Natural killer cell (primary cell): ENCODE results near the gene NAA30. TPM values are rescaled to one million over a fixed set of nuclear protein-coding genes. Genes with fewer than 3 reads are reported as not detected.

ENCODE experiments used
- ATAC-seq, 3 donors: fragments of 150-1000 bp in 2 of 3; fragments of 200-7000 bp in 1 of 3; cut with Tn5 transposase; 1 replicate in 1 of 3; 2 replicates in 2 of 3; pipeline ENCODE4 v1.10.0; 2021; ENCODE audit warnings: mild to moderate bottlenecking in 2 of 3, moderate library complexity in 2 of 3
- DNase-seq, 2 donors: peaks; one replicate each; pipeline versions ENCODE4 v3.0.0 to v3.0.0-alpha.2; 2013 to 2021; ENCODE audit warnings: mixed read lengths in 1 of 2
- H3K27ac ChIP-seq: one replicate; pipeline ENCODE4 v1.5.1; 2013; ENCODE audit warnings: mild to moderate bottlenecking, low read length
- H3K27me3 ChIP-seq: one replicate; pipeline ENCODE4 v1.6.1; 2013; ENCODE audit warnings: low read length; ENCODE audit not compliant: control insufficient read depth, insufficient read depth
- H3K36me3 ChIP-seq: one replicate; pipeline ENCODE4 v1.6.1; 2013; ENCODE audit warnings: low read length; ENCODE audit not compliant: control insufficient read depth, insufficient read depth
- H3K4me1 ChIP-seq: one replicate; pipeline ENCODE4 v1.6.1; 2013; ENCODE audit warnings: low read length; ENCODE audit not compliant: control insufficient read depth, insufficient read depth
- H3K4me3 ChIP-seq: one replicate; pipeline ENCODE4 v1.5.1; 2013; ENCODE audit warnings: low read length
- H3K9me3 ChIP-seq: one replicate; pipeline ENCODE4 v1.6.1; 2013; ENCODE audit warnings: low read length; ENCODE audit not compliant: control insufficient read depth, insufficient read depth
- H3K27ac Mint-ChIP-seq, 2 donors: one replicate each; pipeline ENCODE4 v1.8.0; 2022; ENCODE audit warnings: mild to moderate bottlenecking in 2 of 2, mixed read lengths in 2 of 2, moderate library complexity in 1 of 2
- H3K27me3 Mint-ChIP-seq, 2 donors: one replicate each; pipeline ENCODE4 v1.8.0; 2022; ENCODE audit warnings: low read depth in 2 of 2, mixed read lengths in 2 of 2
- H3K36me3 Mint-ChIP-seq: one replicate; pipeline ENCODE4 v1.8.0; 2022; ENCODE audit warnings: mixed read lengths
- H3K4me1 Mint-ChIP-seq, 2 donors: one replicate each; pipeline ENCODE4 v1.8.0; 2022; ENCODE audit warnings: mixed read lengths in 2 of 2
- H3K4me3 Mint-ChIP-seq: one replicate; pipeline ENCODE4 v1.8.0; 2022; ENCODE audit warnings: mild to moderate bottlenecking, moderate library complexity, mixed read lengths
- H3K9me3 Mint-ChIP-seq, 2 donors: one replicate each; pipeline ENCODE4 v1.8.0; 2022; ENCODE audit warnings: mixed read lengths in 2 of 2
- WGBS: methylation state at CpG from one replicate; pipeline ENCODE4 v1.1.7; 2013; ENCODE audit warnings: missing lambda C conversion rate; ENCODE audit not compliant: insufficient coverage; 5-methylcytosine and 5-hydroxymethylcytosine counted together
- intact Hi-C: fragments of 100-400 bp; cut with micrococcal nuclease; formaldehyde crosslinking; loops from one replicate; pipeline ENCODE4 v1.14.2; 2022
- total RNA-seq, 4 donors: library from RNA; stranded (reverse); fragments of 120-200 nt in 1 of 4; gene quantifications; one replicate each; pipeline versions ENCODE4 v1.2.3 to v1.2.4, GENCODE V29; 2013 to 2022
- TF ChIP-seq, protein P1 (sequence below): fragments of 200-600 bp; IDR thresholded peaks from one replicate; pipeline ENCODE4 v1.8.0; 2022; ENCODE audit warnings: antibody characterized with exemption

The NAA30 gene
- total RNA-seq, 3 donors from 2014 or later (not counting 1 experiment from before 2014, with no cell fraction given) = 17.1 to 32.6 (median 24.0) TPM

DNA sequence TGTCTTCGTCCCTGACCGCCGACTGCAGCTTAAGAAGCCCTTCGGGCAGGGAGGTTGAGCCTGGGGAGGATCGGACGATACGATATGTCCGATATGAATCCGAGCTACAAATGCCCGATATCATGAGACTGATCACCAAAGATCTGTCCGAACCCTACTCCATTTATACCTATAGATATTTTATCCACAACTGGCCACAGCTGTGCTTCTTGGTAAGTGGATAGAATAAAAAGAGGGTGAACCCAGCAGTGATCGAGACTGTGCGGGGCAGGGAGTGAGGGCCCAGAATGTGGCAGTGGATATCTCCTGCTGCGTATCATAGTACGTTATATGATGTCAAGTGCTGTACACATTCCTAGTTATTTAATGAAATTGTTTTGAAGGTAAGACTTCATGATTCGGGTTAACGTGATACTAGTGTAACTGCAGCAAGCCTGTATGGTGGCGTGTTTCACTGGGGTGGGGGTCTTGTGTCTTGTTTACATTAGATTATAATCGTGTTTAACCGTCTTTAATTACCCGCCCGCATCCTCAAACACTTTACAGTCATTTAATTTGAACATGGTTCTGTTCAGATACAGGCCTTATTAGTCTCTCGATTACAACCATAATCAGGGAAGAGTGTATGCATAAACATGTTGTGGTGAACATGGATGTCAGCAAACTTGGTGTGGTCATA lies 1.3 kb downstream of the NAA30 start:
- H3K4me1 Mint-ChIP-seq = peaks cover 48 to 52% of the 10 kb centered on the region in 2 donors
- 39% methylated on average over 20 of the region's 23 CpGs for WGBS
- no peaks in the 10 kb centered on the region for H3K9me3 Mint-ChIP-seq
- Histone ChIP-seq H3K36me3 (peaks cover 3% of the 10 kb centered on the region), H3K27me3 (no peaks in the 10 kb centered on the region), H3K4me3 (peak overlapping the region; percentile 60), H3K9me3 (no peaks in the 10 kb centered on the region), H3K27ac (peak overlapping the region; percentile 75), H3K4me1 (peaks cover 23% of the 10 kb centered on the region)
- intact Hi-C loops = loop anchor here (2.0 to 5.0 kb wide), 2 partner anchors 123 to 1796 kb away; partner anchors contain the start of genes AP5M1, DAAM1 and EXOC5
- ATAC-seq (no peak), DNase-seq (peak in 1 of 2 donors; percentile 24)
- no peaks in the 10 kb centered on the region for H3K36me3 Mint-ChIP-seq
- H3K4me3 Mint-ChIP-seq = peak overlapping the region; percentile 91
- H3K27me3 Mint-ChIP-seq = no peaks in the 10 kb centered on the region
- peak overlapping the region; percentile 90 to 98 for H3K27ac Mint-ChIP-seq
- TF ChIP-seq, protein P1, sequence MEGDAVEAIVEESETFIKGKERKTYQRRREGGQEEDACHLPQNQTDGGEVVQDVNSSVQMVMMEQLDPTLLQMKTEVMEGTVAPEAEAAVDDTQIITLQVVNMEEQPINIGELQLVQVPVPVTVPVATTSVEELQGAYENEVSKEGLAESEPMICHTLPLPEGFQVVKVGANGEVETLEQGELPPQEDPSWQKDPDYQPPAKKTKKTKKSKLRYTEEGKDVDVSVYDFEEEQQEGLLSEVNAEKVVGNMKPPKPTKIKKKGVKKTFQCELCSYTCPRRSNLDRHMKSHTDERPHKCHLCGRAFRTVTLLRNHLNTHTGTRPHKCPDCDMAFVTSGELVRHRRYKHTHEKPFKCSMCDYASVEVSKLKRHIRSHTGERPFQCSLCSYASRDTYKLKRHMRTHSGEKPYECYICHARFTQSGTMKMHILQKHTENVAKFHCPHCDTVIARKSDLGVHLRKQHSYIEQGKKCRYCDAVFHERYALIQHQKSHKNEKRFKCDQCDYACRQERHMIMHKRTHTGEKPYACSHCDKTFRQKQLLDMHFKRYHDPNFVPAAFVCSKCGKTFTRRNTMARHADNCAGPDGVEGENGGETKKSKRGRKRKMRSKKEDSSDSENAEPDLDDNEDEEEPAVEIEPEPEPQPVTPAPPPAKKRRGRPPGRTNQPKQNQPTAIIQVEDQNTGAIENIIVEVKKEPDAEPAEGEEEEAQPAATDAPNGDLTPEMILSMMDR = no peak

DNA sequence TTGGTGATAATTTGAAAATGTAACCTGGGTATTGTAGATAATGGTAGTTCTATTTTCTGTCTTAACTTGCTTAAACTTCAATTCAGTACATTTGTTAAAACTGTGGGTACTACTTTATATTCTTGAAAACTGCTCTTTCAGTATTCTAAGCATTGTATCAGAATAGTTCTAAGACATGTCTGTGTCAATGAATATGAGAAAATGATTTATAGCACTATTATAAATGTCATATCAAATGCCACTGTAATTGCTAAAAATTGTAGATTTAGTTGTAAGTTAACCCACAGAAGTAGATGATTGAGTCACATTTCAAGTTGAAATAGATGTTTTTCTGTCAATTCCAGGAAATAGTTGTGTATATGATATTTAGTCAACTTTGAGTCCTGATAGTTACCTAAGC lies 2.4 kb downstream of the NAA30 start:
- intact Hi-C loops = loop anchor here (5.0 kb wide), 1 partner anchor 1794 kb away; the partner anchor contains the start of gene DAAM1
- peak overlapping the region; percentile 72 for H3K4me3 Mint-ChIP-seq
- Histone ChIP-seq H3K4me3 (no peak overlapping the region), H3K27ac (no peak overlapping the region), H3K9me3 (no peaks in the 10 kb centered on the region), H3K4me1 (peaks cover 23% of the 10 kb centered on the region), H3K36me3 (peaks cover 11% of the 10 kb centered on the region), H3K27me3 (no peaks in the 10 kb centered on the region)
- no peaks in the 10 kb centered on the region for H3K9me3 Mint-ChIP-seq
- H3K36me3 Mint-ChIP-seq = no peaks in the 10 kb centered on the region
- H3K4me1 Mint-ChIP-seq = peaks cover 49 to 53% of the 10 kb centered on the region in 2 donors
- peak overlapping the region; percentile 20 to 90 for H3K27ac Mint-ChIP-seq
- DNase-seq = no peak
- TF ChIP-seq, protein P1 = no peak
- H3K27me3 Mint-ChIP-seq = no peaks in the 10 kb centered on the region
- no peak for ATAC-seq

DNA sequence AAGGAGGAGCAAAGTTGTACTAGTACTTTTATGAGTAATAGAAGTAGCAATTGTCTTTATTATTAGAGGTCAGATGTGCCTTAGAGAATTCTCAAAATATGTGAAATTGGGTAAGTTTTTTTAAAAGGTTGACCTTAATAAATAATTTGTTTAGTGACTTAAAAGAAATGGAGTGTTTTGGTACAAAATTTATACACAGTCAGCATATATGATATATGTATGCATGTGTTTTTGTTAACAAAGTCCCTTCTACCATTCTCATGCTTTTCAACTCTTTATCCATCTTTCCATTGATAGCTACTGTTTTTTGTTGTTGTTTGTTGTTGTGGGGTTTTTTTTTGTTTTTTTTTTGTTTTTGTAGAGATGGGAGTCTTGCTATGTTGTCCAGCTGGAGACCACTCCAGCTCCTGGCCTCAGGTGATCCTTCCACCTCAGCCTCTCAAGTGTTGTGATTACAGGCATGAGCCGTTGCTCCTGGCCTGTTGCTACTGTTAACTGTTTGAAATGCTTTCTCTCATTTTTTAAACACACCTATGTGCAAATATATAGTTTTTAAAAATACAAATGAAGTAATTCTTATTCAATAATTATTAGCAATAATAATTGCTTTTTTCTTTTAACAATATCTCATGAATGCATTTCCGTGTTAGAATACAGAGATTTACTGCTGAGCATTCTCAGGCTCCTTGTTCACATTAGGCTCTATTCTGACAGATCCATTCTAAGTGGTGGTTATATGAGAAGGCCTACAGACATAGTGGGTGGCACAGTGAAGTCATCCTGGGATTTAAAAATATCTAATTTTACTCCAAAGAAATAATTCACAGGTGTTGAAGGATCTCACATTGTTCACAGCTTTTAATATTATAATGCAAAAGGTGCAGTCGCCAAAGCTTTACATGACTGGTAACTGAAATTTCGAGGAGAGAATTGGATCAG lies 10.4 kb downstream of the NAA30 start:
- H3K27me3 ChIP-seq = no peaks in the 10 kb centered on the region
- ATAC-seq (no peak), DNase-seq (no peak)
- Mint-ChIP-seq H3K36me3 (no peaks in the 10 kb centered on the region), H3K27ac (peak overlapping the region in 1 of 2 donors; percentile 25), H3K4me3 (no peak overlapping the region), H3K4me1 (peaks cover 24 to 34% of the 10 kb centered on the region in 2 donors), H3K9me3 (no peaks in the 10 kb centered on the region), H3K27me3 (no peaks in the 10 kb centered on the region)
- 100% methylated on average over 3 of the region's 4 CpGs for WGBS
- no peak overlapping the region for H3K4me3 ChIP-seq
- H3K4me1 ChIP-seq = no peaks in the 10 kb centered on the region
- H3K36me3 ChIP-seq = peaks cover 33% of the 10 kb centered on the region
- intact Hi-C loops = no loop called here
- H3K9me3 ChIP-seq = no peaks in the 10 kb centered on the region
- H3K27ac ChIP-seq = no peak overlapping the region
- TF ChIP-seq, protein P1 = no peak
